Loucy (cell line): ENCODE data around the gene MPRIP.
A peak's percentile ranks its signal among the peaks of the same experiment; 100 is the strongest.
"Not testable (repeated sequence)": the region's sequence is repeated elsewhere in the genome, so short reads cannot be mapped to it uniquely, and the experiment has no call there.

Experiments
- H2AFZ ChIP-seq: fragments of 200-600 bp; sonication (generic); 2 replicates; pipeline ENCODE4 v1.6.0; 2016; ENCODE audit warnings: antibody characterized with exemption, mild to moderate bottlenecking, low read length, moderate library complexity
- H3F3A ChIP-seq: fragments of 200-600 bp; 2 replicates; pipeline ENCODE4 v1.6.0; 2016; ENCODE audit warnings: antibody characterized with exemption, low read depth, mild to moderate bottlenecking
- H3K27me3 ChIP-seq: fragments of 200-600 bp; sonication (generic); 2 replicates; pipeline ENCODE4 v1.6.1; 2014; ENCODE audit warnings: low read length, mild to moderate bottlenecking; ENCODE audit not compliant: insufficient read depth, poor library complexity, severe bottlenecking
- H3K36me3 ChIP-seq: fragments of 200-600 bp; sonication (generic); 2 replicates; pipeline ENCODE4 v1.6.1; 2016; ENCODE audit warnings: low read length; ENCODE audit not compliant: insufficient read depth
- H3K4me1 ChIP-seq: fragments of 200-600 bp; sonication (generic); 2 replicates; pipeline ENCODE4 v1.5.1; 2014; ENCODE audit warnings: low read length, mild to moderate bottlenecking; ENCODE audit not compliant: insufficient read depth, poor library complexity, severe bottlenecking
- H3K4me2 ChIP-seq: fragments of 200-600 bp; sonication (generic); 2 replicates; pipeline ENCODE4 v1.6.0; 2014; ENCODE audit warnings: antibody characterized with exemption, low read length, low read depth, mild to moderate bottlenecking; ENCODE audit not compliant: poor library complexity, severe bottlenecking
- H3K4me3 ChIP-seq: fragments of 200-600 bp; sonication (generic); 2 replicates; pipeline ENCODE4 v1.5.1; 2014; ENCODE audit warnings: low read length, mild to moderate bottlenecking, mixed read lengths; ENCODE audit not compliant: poor library complexity, severe bottlenecking
- H3K79me2 ChIP-seq: fragments of 200-600 bp; sonication (generic); 2 replicates; pipeline ENCODE4 v1.6.1; 2014; ENCODE audit warnings: low read length; ENCODE audit not compliant: insufficient read depth
- H3K9ac ChIP-seq: fragments of 200-600 bp; sonication (generic); 2 replicates; pipeline ENCODE4 v1.6.0; 2014; ENCODE audit warnings: mild to moderate bottlenecking, low read depth, low read length, moderate library complexity; ENCODE audit not compliant: poor library complexity, severe bottlenecking
- H3K9me2 ChIP-seq: fragments of 200-600 bp; sonication (generic); replicated peaks from 2 replicates; pipeline ENCODE4 v1.6.1; 2016; ENCODE audit warnings: low read depth, low read length, mixed read lengths
- H3K9me3 ChIP-seq: fragments of 200-600 bp; sonication (generic); 2 replicates; pipeline ENCODE4 v1.6.1; 2014; ENCODE audit warnings: mild to moderate bottlenecking, antibody characterized with exemption, low read length, low read depth; ENCODE audit not compliant: insufficient read depth
- H4K20me1 ChIP-seq: fragments of 200-600 bp; sonication (generic); 2 replicates; pipeline ENCODE4 v1.6.0; 2014; ENCODE audit warnings: antibody characterized with exemption, low read length, mild to moderate bottlenecking; ENCODE audit not compliant: insufficient read depth, poor library complexity, severe bottlenecking
- EZH2phosphoT487 ChIP-seq: fragments of 200-600 bp; IDR thresholded peaks from 2 replicates; pipeline ENCODE4 v1.6.1; 2018; ENCODE audit warnings: antibody characterized with exemption, mild to moderate bottlenecking, moderate library complexity, borderline replicate concordance
- TF ChIP-seq, protein P1 (sequence below): fragments of 200-600 bp; sonication (generic); conservative IDR thresholded peaks from 2 replicates; pipeline ENCODE4 v1.5.1; 2014; ENCODE audit warnings: mild to moderate bottlenecking, antibody characterized with exemption, low read length

MPRIP gene

GRCh38 chr17:17182598-17183136 lies 140.4 kb downstream of the MPRIP start:
- Histone ChIP-seq H3K79me2 (no peaks in the 10 kb centered on the region), H3K4me1 (peaks cover 24% of the 10 kb centered on the region), H2AFZ (no peak overlapping the region), H3K4me3 (no peak overlapping the region), H3K9me3 (no peaks in the 10 kb centered on the region), H4K20me1 (no peaks in the 10 kb centered on the region), H3F3A (no peaks in the 10 kb centered on the region), H3K36me3 (peaks cover 40% of the 10 kb centered on the region; the same call in 1 of the 2 replicates), H3K4me2 (peak overlapping the region; percentile 23), H3K9me2 (no peaks in the 10 kb centered on the region), H3K27me3 (no peaks in the 10 kb centered on the region), H3K9ac (no peak overlapping the region)
- TF ChIP-seq, protein P1, sequence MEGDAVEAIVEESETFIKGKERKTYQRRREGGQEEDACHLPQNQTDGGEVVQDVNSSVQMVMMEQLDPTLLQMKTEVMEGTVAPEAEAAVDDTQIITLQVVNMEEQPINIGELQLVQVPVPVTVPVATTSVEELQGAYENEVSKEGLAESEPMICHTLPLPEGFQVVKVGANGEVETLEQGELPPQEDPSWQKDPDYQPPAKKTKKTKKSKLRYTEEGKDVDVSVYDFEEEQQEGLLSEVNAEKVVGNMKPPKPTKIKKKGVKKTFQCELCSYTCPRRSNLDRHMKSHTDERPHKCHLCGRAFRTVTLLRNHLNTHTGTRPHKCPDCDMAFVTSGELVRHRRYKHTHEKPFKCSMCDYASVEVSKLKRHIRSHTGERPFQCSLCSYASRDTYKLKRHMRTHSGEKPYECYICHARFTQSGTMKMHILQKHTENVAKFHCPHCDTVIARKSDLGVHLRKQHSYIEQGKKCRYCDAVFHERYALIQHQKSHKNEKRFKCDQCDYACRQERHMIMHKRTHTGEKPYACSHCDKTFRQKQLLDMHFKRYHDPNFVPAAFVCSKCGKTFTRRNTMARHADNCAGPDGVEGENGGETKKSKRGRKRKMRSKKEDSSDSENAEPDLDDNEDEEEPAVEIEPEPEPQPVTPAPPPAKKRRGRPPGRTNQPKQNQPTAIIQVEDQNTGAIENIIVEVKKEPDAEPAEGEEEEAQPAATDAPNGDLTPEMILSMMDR: no peak
- no peak for TF ChIP-seq EZH2phosphoT487

- no peak overlapping the region for H3K9ac ChIP-seq
- H3K4me1 ChIP-seq: peaks cover 24% of the 10 kb centered on the region
- TF ChIP-seq EZH2phosphoT487: no peak
- TF ChIP-seq, protein P1: no peak
- H3K4me2 ChIP-seq: no peak overlapping the region
- H3K27me3 ChIP-seq: no peaks in the 10 kb centered on the region
- no peak overlapping the region for H3K4me3 ChIP-seq
- H3K36me3 ChIP-seq: peaks cover 35% of the 10 kb centered on the region; the same call in 1 of the 2 replicates
- H3K79me2 ChIP-seq: no peaks in the 10 kb centered on the region
- H2AFZ ChIP-seq: no peak overlapping the region
- no peaks in the 10 kb centered on the region for H4K20me1 ChIP-seq
- H3K9me2 ChIP-seq: no peaks in the 10 kb centered on the region
- no peaks in the 10 kb centered on the region for H3K9me3 ChIP-seq
- H3F3A ChIP-seq: no peaks in the 10 kb centered on the region
Observed at GRCh38 chr17:17183744-17184143, 141.5 kb downstream of the MPRIP start.

- H3K9ac ChIP-seq, H3F3A ChIP-seq, H2AFZ ChIP-seq, H3K4me3 ChIP-seq, H4K20me1 ChIP-seq, H3K27me3 ChIP-seq, H3K9me3 ChIP-seq, H3K79me2 ChIP-seq, H3K4me2 ChIP-seq, H3K9me2 ChIP-seq: not testable (repeated sequence)
- Histone ChIP-seq H3K4me1 (peaks cover 20% of the 10 kb centered on the region), H3K36me3 (peaks cover 26% of the 10 kb centered on the region; the same call in 1 of the 2 replicates)
Observed at GRCh38 chr17:17184985-17185757, 142.9 kb downstream of the MPRIP start.
